Thoracic aorta (tissue), 2 donors: ENCODE results near the gene SLC17A1. TPM values are rescaled to one million over a fixed set of nuclear protein-coding genes. Genes with fewer than 3 reads are reported as not detected.

Experiments used
- ATAC-seq: fragments of 150-250 bp; one replicate; pipeline ENCODE4 v1.8.0; 2017; ENCODE audit warnings: low read depth; ENCODE audit not compliant: insufficient number of reproducible peaks, low FRiP score
- DNase-seq: peaks from one replicate; pipeline ENCODE4 v3.0.0-alpha.2; 2020; ENCODE audit warnings: low spot score
- H3K27ac ChIP-seq, 2 donors: fragments of 200-600 bp; sonication (generic); 1 replicate in 1 of 2; 2 replicates in 1 of 2; pipeline ENCODE4 v1.5.1; 2016; ENCODE audit warnings: mild to moderate bottlenecking in 2 of 2, moderate library complexity in 2 of 2
- H3K27me3 ChIP-seq: fragments of 200-600 bp; sonication (generic); replicated peaks from 2 replicates; pipeline ENCODE4 v1.6.0; 2016; ENCODE audit warnings: mild to moderate bottlenecking; ENCODE audit not compliant: insufficient read depth
- H3K36me3 ChIP-seq: fragments of 200-600 bp; sonication (generic); one replicate; pipeline ENCODE4 v1.5.1; 2016
- H3K4me1 ChIP-seq, 2 donors: fragments of 200-600 bp; sonication (generic); 1 replicate in 1 of 2; 2 replicates in 1 of 2; pipeline versions ENCODE4 v1.5.1 to v1.6.0; 2016; ENCODE audit warnings: low read depth in 2 of 2, mild to moderate bottlenecking in 1 of 2; ENCODE audit not compliant: control insufficient read depth in 1 of 2
- H3K4me3 ChIP-seq: fragments of 200-600 bp; sonication (generic); 2 replicates; pipeline ENCODE4 v1.5.1; 2016; ENCODE audit warnings: mild to moderate bottlenecking
- H3K9me3 ChIP-seq: fragments of 200-600 bp; sonication (generic); 2 replicates; pipeline ENCODE4 v1.5.1; 2016
- CTCF ChIP-seq: fragments of 200-600 bp; sonication (generic); IDR thresholded peaks from one replicate; pipeline ENCODE4 v1.5.1; 2019; ENCODE audit warnings: antibody characterized with exemption
- total RNA-seq, 2 donors: library from RNA; depleted of rRNA; stranded (reverse); fragments of >200 nt; gene quantifications; one replicate each; pipeline versions ENCODE4 v1.1.0 to v1.2.3, GENCODE V29; 2016

SLC17A1 gene
- total RNA-seq, 2 donors from 2014 or later, result not detected

GRCh38 chr6:25748049-25748448 lies 83.8 kb downstream of the SLC17A1 start:
- H3K4me1 ChIP-seq, result no peaks in the 10 kb centered on the region
- no peaks in the 10 kb centered on the region for H3K36me3 ChIP-seq
- DNase-seq (no peak), ATAC-seq (no peak)
- TF ChIP-seq CTCF, result no peak
- no peaks in the 10 kb centered on the region for H3K27me3 ChIP-seq
- no peaks in the 10 kb centered on the region for H3K9me3 ChIP-seq
- H3K27ac ChIP-seq, result no peak overlapping the region
- no peak overlapping the region for H3K4me3 ChIP-seq

- no peak overlapping the region for H3K27ac ChIP-seq
- no peak for ATAC-seq
- H3K4me1 ChIP-seq, result no peaks in the 10 kb centered on the region
- H3K36me3 ChIP-seq, result no peaks in the 10 kb centered on the region
- DNase-seq, result no peak
- no peak for TF ChIP-seq CTCF
- H3K4me3 ChIP-seq, result no peak overlapping the region
- no peaks in the 10 kb centered on the region for H3K9me3 ChIP-seq
- no peaks in the 10 kb centered on the region for H3K27me3 ChIP-seq
Observed at GRCh38 chr6:25747477-25747876, 84.4 kb downstream of the SLC17A1 start.

- no peak for TF ChIP-seq CTCF
- no peak for ATAC-seq
- Histone ChIP-seq H3K27me3 (no peaks in the 10 kb centered on the region), H3K27ac (no peak overlapping the region), H3K4me1 (no peaks in the 10 kb centered on the region), H3K36me3 (no peaks in the 10 kb centered on the region), H3K9me3 (no peaks in the 10 kb centered on the region), H3K4me3 (no peak overlapping the region)
- no peak for DNase-seq
Observed at GRCh38 chr6:25746968-25747367, 84.9 kb downstream of the SLC17A1 start.

- Histone ChIP-seq H3K4me1 (no peaks in the 10 kb centered on the region), H3K9me3 (no peaks in the 10 kb centered on the region), H3K4me3 (no peak overlapping the region), H3K27me3 (no peaks in the 10 kb centered on the region), H3K27ac (no peak overlapping the region), H3K36me3 (no peaks in the 10 kb centered on the region)
- TF ChIP-seq CTCF, result no peak
- DNase-seq (no peak), ATAC-seq (no peak)
Observed at GRCh38 chr6:25745836-25746235, 86.0 kb downstream of the SLC17A1 start.

GRCh38 chr6:25743868-25744267 lies 88.0 kb downstream of the SLC17A1 start:
- no peak for DNase-seq
- no peak for TF ChIP-seq CTCF
- no peaks in the 10 kb centered on the region for H3K36me3 ChIP-seq
- no peaks in the 10 kb centered on the region for H3K4me1 ChIP-seq
- H3K27ac ChIP-seq, result no peak overlapping the region
- no peak overlapping the region for H3K4me3 ChIP-seq
- no peak for ATAC-seq
- H3K9me3 ChIP-seq, result no peaks in the 10 kb centered on the region
- H3K27me3 ChIP-seq, result no peaks in the 10 kb centered on the region
